ENCODE measurements around the gene SLX4.

The SLX4 gene

GRCh38 chr16:3640207-3640606 is 28.8 kb upstream of the SLX4 start:
- FAIRE-seq (no peak), DNase-seq (ENCODE audit: insufficient read length, low spot score) (no peak)
- TF ChIP-seq CTCF (IDR thresholded peaks at IDR 0.05; ENCODE audit: insufficient read depth, missing control alignments) = no peak

- no peak for TF ChIP-seq CTCF (IDR thresholded peaks at IDR 0.05; ENCODE audit: insufficient read depth, missing control alignments)
- FAIRE-seq (no peak), DNase-seq (ENCODE audit: insufficient read length, low spot score) (no peak)
Measured at GRCh38 chr16:3638916-3639644, 27.7 kb upstream of the SLX4 start.

GRCh38 chr16:3637371-3637923 is 26.0 kb upstream of the SLX4 start:
- FAIRE-seq (no peak), DNase-seq (ENCODE audit: insufficient read length, low spot score) (no peak)

GRCh38 chr16:3625911-3626732 is 14.7 kb upstream of the SLX4 start:
- TF ChIP-seq CTCF (IDR thresholded peaks at IDR 0.05; ENCODE audit: insufficient read depth, missing control alignments) = no peak
- DNase-seq (ENCODE audit: insufficient read length, low spot score) (no peak), FAIRE-seq (no peak)

More at GRCh38 chr16:3637371-3637923, 26.0 kb upstream of the SLX4 start:
- no peak for TF ChIP-seq CTCF (IDR thresholded peaks at IDR 0.05; ENCODE audit: insufficient read depth, missing control alignments)

GRCh38 chr16:3625331-3625730 is 13.9 kb upstream of the SLX4 start:
- TF ChIP-seq CTCF (IDR thresholded peaks at IDR 0.05; ENCODE audit: insufficient read depth, missing control alignments) = no peak
- FAIRE-seq (no peak), DNase-seq (ENCODE audit: insufficient read length, low spot score) (no peak)

- TF ChIP-seq CTCF (IDR thresholded peaks at IDR 0.05; ENCODE audit: insufficient read depth, missing control alignments) = no peak
- FAIRE-seq = no peak
Measured at GRCh38 chr16:3623642-3624041, 12.2 kb upstream of the SLX4 start.

More at GRCh38 chr16:3623642-3624041, 12.2 kb upstream of the SLX4 start:
- DNase-seq (ENCODE audit: insufficient read length, low spot score) = no peak
